ENCODE measurements around the gene DBI. TPM values are rescaled to one million over a fixed set of nuclear protein-coding genes. Genes with fewer than 3 reads are reported as not detected.

Gene DBI
- total RNA-seq, 1 experiment from 2014 or later, result 129 TPM

DNA sequence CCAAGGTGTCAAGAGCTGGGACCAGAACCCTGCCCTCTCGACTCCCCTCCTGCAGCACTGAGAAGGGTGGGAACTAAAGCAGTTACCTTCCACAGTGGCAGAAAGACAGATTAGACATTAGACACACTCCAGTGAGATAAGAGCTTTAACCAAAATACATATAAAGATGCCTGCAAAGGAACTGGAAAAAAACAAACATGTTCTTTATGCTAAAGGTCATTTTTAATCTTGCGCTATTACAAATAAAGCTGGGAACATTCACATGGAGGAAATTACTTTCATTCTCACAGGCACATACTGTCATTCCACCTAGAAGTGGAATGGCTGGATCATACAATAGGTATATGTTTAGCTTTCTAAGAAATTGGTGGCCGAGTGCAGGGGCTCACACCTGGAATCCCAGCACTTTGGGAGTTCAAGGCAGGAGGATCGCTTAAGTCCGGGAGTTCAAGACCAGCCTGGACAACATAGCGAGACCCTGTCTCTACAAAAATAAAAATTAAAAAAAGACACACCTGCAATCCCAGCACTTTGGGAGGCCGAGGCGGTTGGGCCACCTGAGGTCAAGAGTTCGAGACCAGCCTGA is 42.0 kb upstream of the DBI start:
- ChIA-PET POLR2A (no interaction called here), CTCF (no interaction called here), RAD21 (ENCODE audit: low non-redundant PET in 1 of 2, low total read pairs in 2 of 2, uncharacterized antibody in 2 of 2, unreplicated experiment in 2 of 2) (no interaction called here)
- H3K27ac ChIP-seq (ENCODE audit: low read depth, low read length), result no peak overlapping the region
- DNase-seq (ENCODE audit: low read depth, low spot score) (no peak), ATAC-seq (no peak)
- H3K4me2 ChIP-seq (ENCODE audit: low read length), result no peak overlapping the region
- no peaks in the 10 kb centered on the region for H3K9me3 ChIP-seq (ENCODE audit: control insufficient read depth in 1 of 2, insufficient read depth in 1 of 2, low read depth in 1 of 2, low read length in 2 of 2)
- no peaks in the 10 kb centered on the region for H3K27me3 ChIP-seq (ENCODE audit: insufficient read depth, low read length)
- H3K9ac ChIP-seq (ENCODE audit: low read length), result no peak overlapping the region
- no peaks in the 10 kb centered on the region for H3K9me2 ChIP-seq (ENCODE audit: insufficient read depth)
- BruUV-seq (replicated peaks), result no TSS peak
- no peaks in the 10 kb centered on the region for H3K79me2 ChIP-seq (ENCODE audit: insufficient read depth, low read length)
- no peak overlapping the region for H2AFZ ChIP-seq (ENCODE audit: low read depth, low read length, poor library complexity, severe bottlenecking)
- H3K4me1 ChIP-seq (ENCODE audit: control insufficient read depth in 1 of 2, insufficient read depth in 2 of 2, low read length in 2 of 2), result peaks cover 3 to 4% of the 10 kb centered on the region in 2 experiments; a peak in 2 of 4 replicates
- no peaks in the 10 kb centered on the region for H3K36me3 ChIP-seq (ENCODE audit: control insufficient read depth in 1 of 2, insufficient read depth in 2 of 2, low read length in 2 of 2)
- intact Hi-C loops (cut with micrococcal nuclease), result no loop called here
- no peak overlapping the region for H3K4me3 ChIP-seq (replicated peaks in 1 of 2; ENCODE audit: low read depth in 1 of 2, low read length in 2 of 2)
- H4K20me1 ChIP-seq (ENCODE audit: insufficient read depth), result no peaks in the 10 kb centered on the region
- no peak for TF ChIP-seq ATF3 (IDR thresholded peaks at IDR 0.05)
- no peak for TF ChIP-seq RAD21 (IDR thresholded peaks at IDR 0.05; ENCODE audit: low read depth)
- no peak for TF ChIP-seq JUND (IDR thresholded peaks at IDR 0.05)
- no peak for TF ChIP-seq SRF (IDR thresholded peaks at IDR 0.05; ENCODE audit: low read depth)
- no peak for TF ChIP-seq POLR2AphosphoS5 (IDR thresholded peaks at IDR 0.05; ENCODE audit: low read depth, low read length)
- TF ChIP-seq POLR2A (IDR thresholded peaks at IDR 0.05; ENCODE audit: borderline replicate concordance, extremely low read depth, insufficient read depth, insufficient read length), result no peak
- no peak for TF ChIP-seq TCF7L2 (IDR thresholded peaks at IDR 0.05; ENCODE audit: borderline replicate concordance, extremely low read depth, insufficient read depth, insufficient read length)
- TF ChIP-seq SP1 (IDR thresholded peaks at IDR 0.05; ENCODE audit: low read depth), result no peak

DNA sequence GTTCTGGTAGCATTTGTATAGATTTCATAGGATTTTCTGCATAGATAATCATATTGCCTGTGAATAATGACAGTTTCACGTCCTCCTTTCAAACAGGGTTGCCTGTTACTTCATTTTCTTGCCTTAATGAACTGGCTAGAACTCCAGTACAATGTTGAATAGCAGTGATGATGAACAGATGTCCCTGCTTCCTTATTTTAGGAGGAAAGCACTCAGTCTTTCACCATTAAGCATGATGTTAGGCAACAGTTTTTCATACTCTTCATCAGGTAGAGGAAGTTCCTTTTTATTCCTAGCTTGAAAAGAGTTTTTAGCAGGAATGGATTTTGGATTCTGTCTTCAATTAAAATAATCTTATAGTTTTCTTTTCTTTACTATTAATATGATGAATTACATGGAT is 39.8 kb upstream of the DBI start:
- H3K36me3 ChIP-seq (ENCODE audit: control insufficient read depth in 1 of 2, insufficient read depth in 2 of 2, low read length in 2 of 2), result no peaks in the 10 kb centered on the region
- H3K27ac ChIP-seq (ENCODE audit: low read depth, low read length), result no peak overlapping the region
- no peaks in the 10 kb centered on the region for H4K20me1 ChIP-seq (ENCODE audit: insufficient read depth)
- peaks cover 3 to 4% of the 10 kb centered on the region in 2 experiments; a peak in 2 of 4 replicates for H3K4me1 ChIP-seq (ENCODE audit: control insufficient read depth in 1 of 2, insufficient read depth in 2 of 2, low read length in 2 of 2)
- CTCF ChIA-PET, result no interaction called here
- H3K9me2 ChIP-seq (ENCODE audit: insufficient read depth), result no peaks in the 10 kb centered on the region
- POLR2A ChIA-PET, result no interaction called here
- no peaks in the 10 kb centered on the region for H3K79me2 ChIP-seq (ENCODE audit: insufficient read depth, low read length)
- no peak overlapping the region for H2AFZ ChIP-seq (ENCODE audit: low read depth, low read length, poor library complexity, severe bottlenecking)
- H3K27me3 ChIP-seq (ENCODE audit: insufficient read depth, low read length), result no peaks in the 10 kb centered on the region
- no peak overlapping the region for H3K9ac ChIP-seq (ENCODE audit: low read length)
- BruUV-seq (replicated peaks), result no TSS peak
- intact Hi-C loops (cut with micrococcal nuclease), result no loop called here
- RAD21 ChIA-PET (ENCODE audit: low non-redundant PET in 1 of 2, low total read pairs in 2 of 2, uncharacterized antibody in 2 of 2, unreplicated experiment in 2 of 2), result no interaction called here
- DNase-seq (ENCODE audit: low read depth, low spot score), result no peak
- H3K9me3 ChIP-seq (ENCODE audit: control insufficient read depth in 1 of 2, insufficient read depth in 1 of 2, low read depth in 1 of 2, low read length in 2 of 2), result no peaks in the 10 kb centered on the region
- H3K4me2 ChIP-seq (ENCODE audit: low read length), result no peak overlapping the region
- no peak overlapping the region for H3K4me3 ChIP-seq (replicated peaks in 1 of 2; ENCODE audit: low read depth in 1 of 2, low read length in 2 of 2)
- no peak for ATAC-seq
- no peak for TF ChIP-seq EGR1 (IDR thresholded peaks at IDR 0.05; ENCODE audit: low read depth)
- TF ChIP-seq POLR2AphosphoS5 (IDR thresholded peaks at IDR 0.05; ENCODE audit: low read depth, low read length), result no peak
- no peak for TF ChIP-seq ZFX (IDR thresholded peaks at IDR 0.05)
- TF ChIP-seq MAX (IDR thresholded peaks at IDR 0.05), result no peak
- no peak for TF ChIP-seq ATF3 (IDR thresholded peaks at IDR 0.05)
- no peak for TF ChIP-seq CBX3 (IDR thresholded peaks at IDR 0.05; ENCODE audit: low read depth)
- TF ChIP-seq EZH2phosphoT487 (IDR thresholded peaks at IDR 0.05; ENCODE audit: borderline replicate concordance), result no peak
- TF ChIP-seq SIN3A (IDR thresholded peaks at IDR 0.05; ENCODE audit: low read depth), result no peak
- no peak for TF ChIP-seq POLR2A (IDR thresholded peaks at IDR 0.05; ENCODE audit: borderline replicate concordance, extremely low read depth, insufficient read depth, insufficient read length)
- TF ChIP-seq, protein P1, sequence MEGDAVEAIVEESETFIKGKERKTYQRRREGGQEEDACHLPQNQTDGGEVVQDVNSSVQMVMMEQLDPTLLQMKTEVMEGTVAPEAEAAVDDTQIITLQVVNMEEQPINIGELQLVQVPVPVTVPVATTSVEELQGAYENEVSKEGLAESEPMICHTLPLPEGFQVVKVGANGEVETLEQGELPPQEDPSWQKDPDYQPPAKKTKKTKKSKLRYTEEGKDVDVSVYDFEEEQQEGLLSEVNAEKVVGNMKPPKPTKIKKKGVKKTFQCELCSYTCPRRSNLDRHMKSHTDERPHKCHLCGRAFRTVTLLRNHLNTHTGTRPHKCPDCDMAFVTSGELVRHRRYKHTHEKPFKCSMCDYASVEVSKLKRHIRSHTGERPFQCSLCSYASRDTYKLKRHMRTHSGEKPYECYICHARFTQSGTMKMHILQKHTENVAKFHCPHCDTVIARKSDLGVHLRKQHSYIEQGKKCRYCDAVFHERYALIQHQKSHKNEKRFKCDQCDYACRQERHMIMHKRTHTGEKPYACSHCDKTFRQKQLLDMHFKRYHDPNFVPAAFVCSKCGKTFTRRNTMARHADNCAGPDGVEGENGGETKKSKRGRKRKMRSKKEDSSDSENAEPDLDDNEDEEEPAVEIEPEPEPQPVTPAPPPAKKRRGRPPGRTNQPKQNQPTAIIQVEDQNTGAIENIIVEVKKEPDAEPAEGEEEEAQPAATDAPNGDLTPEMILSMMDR (IDR thresholded peaks at IDR 0.05 in 2 of 3, conservative IDR thresholded peaks at IDR 0.05 in 1 of 3; ENCODE audit: borderline replicate concordance in 1 of 3, insufficient read depth in 1 of 3, low read depth in 2 of 3, low read length in 2 of 3), result no peak
- TF ChIP-seq EZH2 (IDR thresholded peaks at IDR 0.05), result no peak
- TF ChIP-seq SRF (IDR thresholded peaks at IDR 0.05; ENCODE audit: low read depth), result no peak
- TF ChIP-seq ZNF274 (IDR thresholded peaks at IDR 0.05; ENCODE audit: low read depth, low read length), result no peak
- no peak for TF ChIP-seq SP1 (IDR thresholded peaks at IDR 0.05; ENCODE audit: low read depth)
- no peak for TF ChIP-seq RAD21 (IDR thresholded peaks at IDR 0.05; ENCODE audit: low read depth)
- no peak for TF ChIP-seq TCF7L2 (IDR thresholded peaks at IDR 0.05; ENCODE audit: borderline replicate concordance, extremely low read depth, insufficient read depth, insufficient read length)
- no peak for TF ChIP-seq ELF1 (IDR thresholded peaks at IDR 0.05; ENCODE audit: borderline replicate concordance, low read depth)
- TF ChIP-seq YY1 (IDR thresholded peaks at IDR 0.05; ENCODE audit: extremely low read depth, insufficient replicate concordance, low read depth, low read length), result no peak
- TF ChIP-seq JUND (IDR thresholded peaks at IDR 0.05), result no peak

Data from HCT116 (cell line).